DOHH2 (cell line): Measurements from ENCODE around the gene GNL1.
A peak's percentile ranks its signal among the peaks of the same experiment; 100 is the strongest.
"Not testable (repeated sequence)": the region's sequence is repeated elsewhere in the genome, so short reads cannot be mapped to it uniquely, and the experiment has no call there.

Experiments
- H3F3A ChIP-seq: fragments of 200-600 bp; sonication (generic), shearing (Covaris generic); 2 replicates; pipeline ENCODE4 v1.6.0; 2016; ENCODE audit warnings: antibody characterized with exemption, mild to moderate bottlenecking; ENCODE audit not compliant: control insufficient read depth, insufficient read depth
- H3K27ac ChIP-seq: fragments of 200-600 bp; sonication (generic); 2 replicates; pipeline ENCODE4 v1.5.1; 2014; ENCODE audit warnings: low read depth, mild to moderate bottlenecking, low read length, moderate library complexity
- H3K27me3 ChIP-seq: fragments of 200-600 bp; sonication (generic); 2 replicates; pipeline ENCODE4 v1.6.1; 2014; ENCODE audit warnings: mild to moderate bottlenecking, low read length, mixed read lengths; ENCODE audit not compliant: control insufficient read depth
- H3K36me3 ChIP-seq: fragments of 200-600 bp; sonication (generic); 2 replicates; pipeline ENCODE4 v1.6.1; 2014; ENCODE audit warnings: mild to moderate bottlenecking, low read length, moderate library complexity, mixed read lengths; ENCODE audit not compliant: control insufficient read depth
- H3K4me1 ChIP-seq: fragments of 200-600 bp; sonication (generic); 2 replicates; pipeline ENCODE4 v1.6.1; 2014; ENCODE audit warnings: mild to moderate bottlenecking, low read length, mixed read lengths; ENCODE audit not compliant: control insufficient read depth
- H3K4me2 ChIP-seq: fragments of 200-600 bp; sonication (generic); 2 replicates; pipeline ENCODE4 v1.6.0; 2014; ENCODE audit warnings: mild to moderate bottlenecking, low read length, moderate library complexity
- H3K4me3 ChIP-seq: fragments of 200-600 bp; sonication (generic); 2 replicates; pipeline ENCODE4 v1.5.1; 2014; ENCODE audit warnings: mild to moderate bottlenecking, low read length, mixed read lengths
- H3K79me2 ChIP-seq: fragments of 200-600 bp; sonication (generic); 2 replicates; pipeline ENCODE4 v1.6.1; 2014; ENCODE audit warnings: mild to moderate bottlenecking, low read length, mixed read lengths; ENCODE audit not compliant: control insufficient read depth
- H3K9me2 ChIP-seq: fragments of 200-600 bp; sonication (generic); replicated peaks from 2 replicates; pipeline ENCODE4 v1.6.1; 2014; ENCODE audit warnings: mild to moderate bottlenecking, low read length, mixed read lengths; ENCODE audit not compliant: control insufficient read depth
- H3K9me3 ChIP-seq: fragments of 200-600 bp; sonication (generic); 2 replicates; pipeline ENCODE4 v1.6.1; 2014; ENCODE audit warnings: antibody characterized with exemption, low read length, mixed read lengths; ENCODE audit not compliant: control insufficient read depth, insufficient read depth
- H4K20me1 ChIP-seq: fragments of 200-600 bp; sonication (generic); 2 replicates; pipeline ENCODE4 v1.6.0; 2014; ENCODE audit warnings: low read depth, mild to moderate bottlenecking, antibody characterized with exemption, low read length, moderate library complexity; ENCODE audit not compliant: control insufficient read depth, insufficient read depth
- CTCF ChIP-seq: fragments of 200-600 bp; sonication (generic); IDR thresholded peaks from one replicate; pipeline ENCODE4 v1.5.1; 2014; ENCODE audit warnings: antibody characterized with exemption, mild to moderate bottlenecking, low read depth, low read length; ENCODE audit not compliant: poor library complexity, severe bottlenecking
- EZH2phosphoT487 ChIP-seq: fragments of 200-600 bp; sonication (generic); IDR thresholded peaks from 2 replicates; pipeline ENCODE4 v1.6.1; 2017; ENCODE audit warnings: borderline replicate concordance, mild to moderate bottlenecking, antibody characterized with exemption, low read length, moderate library complexity, mixed read lengths

The GNL1 gene

GRCh38 chr6:30521952-30522351, 34.3 kb downstream of the GNL1 start:
- not testable (repeated sequence) for H3K4me2 ChIP-seq, H3K27ac ChIP-seq, H3F3A ChIP-seq, H3K9me2 ChIP-seq, H3K4me1 ChIP-seq, H3K9me3 ChIP-seq, H3K4me3 ChIP-seq, H3K79me2 ChIP-seq, H4K20me1 ChIP-seq, H3K36me3 ChIP-seq, H3K27me3 ChIP-seq

DNA sequence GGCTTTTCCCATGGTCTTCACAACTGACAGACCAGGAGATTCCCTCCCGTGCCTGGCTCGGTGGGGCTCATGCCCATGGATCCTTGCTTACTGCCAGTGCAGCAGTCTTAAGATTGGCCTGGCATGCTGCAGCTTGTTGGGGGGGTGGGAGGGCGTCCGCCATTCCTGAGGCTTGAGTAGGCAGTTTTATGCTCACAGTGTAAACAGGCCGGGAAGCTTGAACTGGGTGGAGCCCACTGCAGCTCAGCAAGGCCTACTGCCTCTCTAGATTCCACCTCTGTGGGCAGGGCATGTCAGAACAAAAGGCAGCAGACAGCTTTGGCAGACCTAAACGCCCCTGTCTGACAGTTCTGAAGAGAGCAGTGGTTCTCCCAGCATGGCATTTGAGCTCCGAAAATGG, 35.2 kb downstream of the GNL1 start:
- not testable (repeated sequence) for H3K27ac ChIP-seq, H3K4me1 ChIP-seq, H3F3A ChIP-seq, H3K9me2 ChIP-seq, H4K20me1 ChIP-seq, H3K4me2 ChIP-seq, H3K27me3 ChIP-seq, H3K79me2 ChIP-seq, H3K36me3 ChIP-seq, H3K4me3 ChIP-seq, H3K9me3 ChIP-seq

DNA sequence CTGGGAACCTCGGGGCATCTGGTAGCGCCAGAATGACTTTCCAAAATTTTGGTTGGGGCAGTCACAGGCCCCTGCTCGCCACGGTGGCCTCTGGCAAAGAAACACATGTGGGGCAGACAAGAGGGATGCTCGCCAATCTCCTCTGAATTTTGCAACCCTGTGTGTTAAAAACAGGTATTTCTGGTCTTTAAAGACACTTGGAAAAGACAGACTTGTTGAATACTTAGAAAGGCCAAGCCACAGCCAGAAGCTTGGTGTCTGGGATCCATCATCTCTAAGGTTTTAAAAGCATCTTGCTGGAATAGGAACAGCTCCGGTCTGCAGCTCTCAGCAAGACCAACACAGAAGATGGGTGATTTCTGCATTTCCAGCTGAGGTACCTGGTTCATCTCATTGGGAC, 35.8 kb downstream of the GNL1 start:
- H3K9me2 ChIP-seq, result no peaks in the 10 kb centered on the region
- H3K4me2 ChIP-seq, result no peak overlapping the region
- H3K27me3 ChIP-seq, result peaks cover 7% of the 10 kb centered on the region; the same call in 1 of the 2 replicates
- peaks cover 9% of the 10 kb centered on the region for H3K9me3 ChIP-seq
- peaks cover 3% of the 10 kb centered on the region for H3F3A ChIP-seq
- no peak overlapping the region for H3K4me3 ChIP-seq
- no peaks in the 10 kb centered on the region for H3K36me3 ChIP-seq
- TF ChIP-seq EZH2phosphoT487 (no peak), CTCF (no peak)
- no peak overlapping the region for H3K27ac ChIP-seq
- H4K20me1 ChIP-seq, result no peaks in the 10 kb centered on the region
- H3K79me2 ChIP-seq, result no peaks in the 10 kb centered on the region
- peaks cover 8% of the 10 kb centered on the region for H3K4me1 ChIP-seq

- not testable (repeated sequence) for H3K79me2 ChIP-seq, H3K4me3 ChIP-seq, H3K9me3 ChIP-seq, H3K4me2 ChIP-seq, H3K27ac ChIP-seq, H3K36me3 ChIP-seq, H3K9me2 ChIP-seq, H4K20me1 ChIP-seq
- Histone ChIP-seq H3K4me1 (peaks cover 15% of the 10 kb centered on the region), H3F3A (peaks cover 15% of the 10 kb centered on the region), H3K27me3 (peaks cover 14% of the 10 kb centered on the region)
Observed at GRCh38 chr6:30518505-30519145, 37.7 kb downstream of the GNL1 start.

GRCh38 chr6:30517767-30518504, 38.4 kb downstream of the GNL1 start:
- H3K79me2 ChIP-seq, H3K4me2 ChIP-seq, H3K27ac ChIP-seq, H3K9me2 ChIP-seq, H3K36me3 ChIP-seq, H4K20me1 ChIP-seq, H3K4me3 ChIP-seq, H3K9me3 ChIP-seq: not testable (repeated sequence)
- H3K4me1 ChIP-seq, result peaks cover 17% of the 10 kb centered on the region
- peaks cover 21% of the 10 kb centered on the region for H3F3A ChIP-seq
- H3K27me3 ChIP-seq, result peaks cover 14% of the 10 kb centered on the region

DNA sequence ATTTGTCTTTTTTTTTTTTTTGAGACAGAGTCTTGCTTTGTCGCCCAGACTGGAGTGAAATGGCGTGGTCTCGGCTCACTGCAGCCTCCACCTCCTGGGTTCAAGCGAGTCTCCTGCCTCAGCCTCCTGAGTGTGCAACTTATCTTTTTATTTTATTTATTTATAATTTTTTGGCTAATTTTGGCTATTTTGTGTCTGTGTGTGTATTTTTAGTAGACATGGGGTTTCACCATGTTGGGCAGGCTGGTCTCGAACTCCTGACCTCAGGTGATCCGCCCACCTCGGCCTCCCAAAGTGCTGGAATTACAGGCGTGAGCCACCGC, 39.6 kb downstream of the GNL1 start:
- Histone ChIP-seq H3K4me1 (peaks cover 30% of the 10 kb centered on the region), H3K27ac (peak overlapping the region; percentile 85), H3K4me2 (peak overlapping the region; percentile 62), H3K27me3 (peaks cover 11% of the 10 kb centered on the region), H3F3A (peaks cover 21% of the 10 kb centered on the region), H3K4me3 (peak overlapping the region; percentile 71)
- H3K36me3 ChIP-seq, H4K20me1 ChIP-seq, H3K9me2 ChIP-seq, H3K79me2 ChIP-seq, H3K9me3 ChIP-seq: not testable (repeated sequence)
